Osteoblast (primary cell): Measurements from ENCODE around the gene MRNIP. TPM values are rescaled to one million over a fixed set of nuclear protein-coding genes. Genes with fewer than 3 reads are reported as not detected.

Source experiments
- DNase-seq: peaks from one replicate; pipeline ENCODE4 v3.0.0; 2011; ENCODE audit warnings: low spot score, mixed read lengths; ENCODE audit not compliant: insufficient read length; ENCODE audit errors: missing footprints
- H2AFZ ChIP-seq: 2 replicates; pipeline ENCODE4 v1.6.0; 2011; ENCODE audit warnings: mild to moderate bottlenecking, low read length
- H3K27ac ChIP-seq: 2 replicates; pipeline ENCODE4 v1.5.1; 2011; ENCODE audit warnings: mild to moderate bottlenecking, low read depth, low read length, moderate library complexity
- H3K27me3 ChIP-seq: 2 replicates; pipeline ENCODE4 v1.6.0; 2012; ENCODE audit warnings: mild to moderate bottlenecking, control low read depth, inconsistent platforms, low read length, moderate library complexity; ENCODE audit not compliant: insufficient read depth
- H3K36me3 ChIP-seq: 2 replicates; pipeline ENCODE4 v1.5.1; 2011; ENCODE audit warnings: mild to moderate bottlenecking, low read length, control low read depth, moderate library complexity; ENCODE audit not compliant: insufficient read depth
- H3K4me1 ChIP-seq: 2 replicates; pipeline ENCODE4 v1.5.1; 2011; ENCODE audit warnings: mild to moderate bottlenecking, low read length, control low read depth, moderate library complexity; ENCODE audit not compliant: insufficient read depth
- H3K4me2 ChIP-seq: 2 replicates; pipeline ENCODE4 v1.6.0; 2011; ENCODE audit warnings: mild to moderate bottlenecking, low read length; ENCODE audit not compliant: insufficient read depth
- H3K4me3 ChIP-seq: fragments of 200-600 bp; sonication (generic); 3 replicates; pipeline ENCODE4 v1.5.1; 2012; ENCODE audit warnings: mild to moderate bottlenecking, low read length, inconsistent platforms; ENCODE audit not compliant: insufficient read depth
- H3K79me2 ChIP-seq: 2 replicates; pipeline ENCODE4 v1.6.0; 2012; ENCODE audit warnings: mild to moderate bottlenecking, low read length, control low read depth, inconsistent platforms; ENCODE audit not compliant: insufficient read depth
- H3K9me3 ChIP-seq: 2 replicates; pipeline ENCODE4 v1.5.1; 2011; ENCODE audit warnings: low read depth, low read length, control low read depth
- H4K20me1 ChIP-seq: 2 replicates; pipeline ENCODE4 v1.6.0; 2012; ENCODE audit warnings: mild to moderate bottlenecking, low read length, control low read depth; ENCODE audit not compliant: insufficient read depth
- total RNA-seq: library from RNA; depleted of rRNA; stranded (reverse); fragments of >200 nt; gene quantifications from 2 replicates; pipeline ENCODE4 v1.2.3, GENCODE V29; 2012
- TF ChIP-seq, protein P1 (sequence below): IDR thresholded peaks from 2 replicates; pipeline ENCODE4 v1.5.1; 2011; ENCODE audit warnings: mild to moderate bottlenecking, low read depth, low read length, moderate library complexity; ENCODE audit errors: extremely low read depth

The MRNIP gene, protein sequence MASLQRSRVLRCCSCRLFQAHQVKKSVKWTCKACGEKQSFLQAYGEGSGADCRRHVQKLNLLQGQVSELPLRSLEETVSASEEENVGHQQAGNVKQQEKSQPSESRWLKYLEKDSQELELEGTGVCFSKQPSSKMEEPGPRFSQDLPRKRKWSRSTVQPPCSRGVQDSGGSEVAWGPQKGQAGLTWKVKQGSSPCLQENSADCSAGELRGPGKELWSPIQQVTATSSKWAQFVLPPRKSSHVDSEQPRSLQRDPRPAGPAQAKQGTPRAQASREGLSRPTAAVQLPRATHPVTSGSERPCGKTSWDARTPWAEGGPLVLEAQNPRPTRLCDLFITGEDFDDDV
- total RNA-seq = 10.1 and 12.7 TPM in 2 replicates

GRCh38 chr5:179858586-179859427 lies at the start of gene MRNIP:
TSS of gene MRNIP (minus strand) at chr5:179858817. CDS start at chr5:179858796, 21 bp downstream.
- peak within 1 kb of the TSS; percentile 87 for H3K4me2 ChIP-seq
- peak; percentile 99 for DNase-seq
- peak within 1 kb of the TSS; percentile 86 for H2AFZ ChIP-seq
- H3K9me3 ChIP-seq = no peaks in the 10 kb centered on the region
- peak within 1 kb of the TSS; percentile 71 for H3K27ac ChIP-seq
- H3K4me3 ChIP-seq = peak within 1 kb of the TSS; percentile 100
- H4K20me1 ChIP-seq = peaks cover 4% of the 10 kb centered on the region
- TF ChIP-seq, protein P1, sequence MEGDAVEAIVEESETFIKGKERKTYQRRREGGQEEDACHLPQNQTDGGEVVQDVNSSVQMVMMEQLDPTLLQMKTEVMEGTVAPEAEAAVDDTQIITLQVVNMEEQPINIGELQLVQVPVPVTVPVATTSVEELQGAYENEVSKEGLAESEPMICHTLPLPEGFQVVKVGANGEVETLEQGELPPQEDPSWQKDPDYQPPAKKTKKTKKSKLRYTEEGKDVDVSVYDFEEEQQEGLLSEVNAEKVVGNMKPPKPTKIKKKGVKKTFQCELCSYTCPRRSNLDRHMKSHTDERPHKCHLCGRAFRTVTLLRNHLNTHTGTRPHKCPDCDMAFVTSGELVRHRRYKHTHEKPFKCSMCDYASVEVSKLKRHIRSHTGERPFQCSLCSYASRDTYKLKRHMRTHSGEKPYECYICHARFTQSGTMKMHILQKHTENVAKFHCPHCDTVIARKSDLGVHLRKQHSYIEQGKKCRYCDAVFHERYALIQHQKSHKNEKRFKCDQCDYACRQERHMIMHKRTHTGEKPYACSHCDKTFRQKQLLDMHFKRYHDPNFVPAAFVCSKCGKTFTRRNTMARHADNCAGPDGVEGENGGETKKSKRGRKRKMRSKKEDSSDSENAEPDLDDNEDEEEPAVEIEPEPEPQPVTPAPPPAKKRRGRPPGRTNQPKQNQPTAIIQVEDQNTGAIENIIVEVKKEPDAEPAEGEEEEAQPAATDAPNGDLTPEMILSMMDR = no peak
- peaks cover 15% of the 10 kb centered on the region for H3K4me1 ChIP-seq
- no peaks in the 10 kb centered on the region for H3K27me3 ChIP-seq
- H3K36me3 ChIP-seq = peaks cover 18% of the 10 kb centered on the region
- H3K79me2 ChIP-seq = peaks cover 35% of the 10 kb centered on the region

GRCh38 chr5:179907556-179908324 lies 49.1 kb upstream of the MRNIP start, which contains the start of gene TBC1D9B:
TSS of gene TBC1D9B (minus strand) at chr5:179907897. CDS start at chr5:179907821, 76 bp downstream.
- Histone ChIP-seq H3K4me2 (peak within 1 kb of the TSS; percentile 93), H2AFZ (peak within 1 kb of the TSS; percentile 98), H3K27ac (peak within 1 kb of the TSS; percentile 37), H3K27me3 (no peaks in the 10 kb centered on the region), H3K36me3 (peaks cover 19% of the 10 kb centered on the region), H3K4me3 (peak within 1 kb of the TSS; percentile 86), H3K79me2 (peaks cover 35% of the 10 kb centered on the region), H3K9me3 (no peaks in the 10 kb centered on the region), H3K4me1 (peaks cover 6% of the 10 kb centered on the region), H4K20me1 (peaks cover 21% of the 10 kb centered on the region)
- TF ChIP-seq, protein P1 = peak; percentile 5
- DNase-seq = peak; percentile 98

DNA sequence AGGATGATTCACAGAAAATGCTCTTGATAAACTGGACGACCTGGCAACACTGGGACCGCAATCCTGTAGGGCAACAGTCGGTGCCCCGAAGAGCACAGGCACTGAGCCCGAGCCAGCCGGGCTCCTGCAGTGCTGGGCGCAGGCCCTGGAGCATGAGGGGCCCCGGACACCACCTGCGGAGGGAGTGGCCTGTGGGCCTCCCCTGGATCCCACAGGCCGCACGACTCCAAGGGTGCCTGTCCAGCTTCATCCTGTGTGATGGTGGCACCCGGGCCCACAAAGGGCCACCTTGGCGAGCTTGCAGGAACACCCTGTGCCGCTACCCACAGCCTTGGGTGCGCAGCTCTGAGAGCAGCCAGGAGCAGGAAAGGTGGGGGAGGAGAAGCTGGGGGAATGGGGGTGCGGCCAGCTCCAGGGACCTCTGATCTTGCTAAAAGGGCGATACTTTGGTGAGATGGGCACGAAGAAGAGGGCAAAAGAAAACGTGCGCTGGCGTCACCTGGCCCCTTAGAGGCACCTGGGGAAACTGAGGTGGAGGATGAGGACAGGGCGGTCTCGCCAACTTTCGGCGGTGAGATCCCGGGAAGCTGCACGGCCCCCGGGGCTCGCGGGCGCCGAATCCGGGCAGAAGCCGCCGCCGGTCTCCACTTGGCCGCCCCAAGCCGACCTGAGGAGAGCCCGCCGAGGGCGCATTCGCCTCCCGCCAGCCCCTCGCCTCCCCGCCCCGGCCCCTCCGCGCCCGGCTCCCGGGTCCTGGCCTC lies 48.4 kb upstream of the MRNIP start:
- H3K27me3 ChIP-seq = no peaks in the 10 kb centered on the region
- peaks cover 23% of the 10 kb centered on the region for H3K36me3 ChIP-seq
- H3K4me1 ChIP-seq = peaks cover 6% of the 10 kb centered on the region
- peaks cover 43% of the 10 kb centered on the region for H3K79me2 ChIP-seq
- H3K4me2 ChIP-seq = peak overlapping the region; percentile 89
- DNase-seq = peak; percentile 90
- H2AFZ ChIP-seq = peak overlapping the region; percentile 84
- TF ChIP-seq, protein P1 = no peak
- no peaks in the 10 kb centered on the region for H3K9me3 ChIP-seq
- H3K27ac ChIP-seq = peak overlapping the region; percentile 37
- peak overlapping the region; percentile 86 for H3K4me3 ChIP-seq
- peaks cover 21% of the 10 kb centered on the region for H4K20me1 ChIP-seq
